ENCODE data around the gene RAMP3. TPM values are rescaled to one million over a fixed set of nuclear protein-coding genes. Genes with fewer than 3 reads are reported as not detected.

Gene RAMP3
- total RNA-seq, 2 experiments from 2014 or later = not detected

DNA sequence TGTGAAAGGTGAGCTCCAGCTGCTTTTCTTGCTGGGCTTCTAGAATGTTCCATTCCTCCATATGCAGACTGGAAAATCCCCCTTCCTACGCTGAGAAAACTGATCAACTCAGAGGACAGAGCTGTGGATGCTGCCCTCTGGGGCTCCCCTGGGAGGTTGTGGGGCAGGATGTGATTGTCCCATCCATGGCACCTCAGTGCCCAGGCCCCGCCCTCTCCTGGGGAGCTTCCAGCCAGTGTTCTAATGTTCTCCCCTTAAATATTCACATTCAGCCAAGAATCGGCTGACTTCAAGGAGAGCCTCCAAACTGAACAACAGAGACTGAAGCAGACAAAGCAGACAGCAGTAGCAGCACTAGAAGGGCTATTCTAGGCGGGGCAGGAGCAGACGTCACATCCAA lies 55.0 kb downstream of the RAMP3 start:
- H3K9me3 Mint-ChIP-seq = no peaks in the 10 kb centered on the region
- peaks cover 30% of the 10 kb centered on the region for H3K27me3 Mint-ChIP-seq
- H3K36me3 Mint-ChIP-seq = no peaks in the 10 kb centered on the region
- H3K4me3 Mint-ChIP-seq = no peak overlapping the region
- POLR2A ChIA-PET = no interaction called here
- intact Hi-C loops (cut with micrococcal nuclease) = no loop called here
- H3K27ac Mint-ChIP-seq = no peak overlapping the region
- CTCF ChIA-PET = no interaction called here
- DNase-seq = no peak
- H3K4me1 Mint-ChIP-seq (ENCODE audit: low read depth) = no peaks in the 10 kb centered on the region

GRCh38 chr7:45215601-45216062 lies 58.0 kb downstream of the RAMP3 start:
- intact Hi-C loops (cut with micrococcal nuclease) = no loop called here
- Mint-ChIP-seq H3K4me3 (no peak overlapping the region), H3K4me1 (ENCODE audit: low read depth) (no peaks in the 10 kb centered on the region), H3K27ac (no peak overlapping the region), H3K9me3 (no peaks in the 10 kb centered on the region), H3K27me3 (peaks cover 35% of the 10 kb centered on the region), H3K36me3 (no peaks in the 10 kb centered on the region)
- DNase-seq = no peak
- ChIA-PET CTCF (interaction anchor here (1.1 kb wide), 1 partner anchor 44 kb away, joined by 4 read pairs; no protein-coding TSS in a partner anchor), POLR2A (interaction anchor here (0.6 kb wide), 1 partner anchor 18 kb away, joined by 3 read pairs; no protein-coding TSS in a partner anchor)

GRCh38 chr7:45216181-45216580 lies 58.6 kb downstream of the RAMP3 start:
- no peak for DNase-seq
- Mint-ChIP-seq H3K27me3 (peaks cover 35% of the 10 kb centered on the region), H3K4me1 (ENCODE audit: low read depth) (no peaks in the 10 kb centered on the region), H3K36me3 (no peaks in the 10 kb centered on the region), H3K9me3 (no peaks in the 10 kb centered on the region), H3K27ac (no peak overlapping the region), H3K4me3 (no peak overlapping the region)
- ChIA-PET CTCF (no interaction called here), POLR2A (interaction anchor here (0.6 kb wide), 1 partner anchor 17 kb away, joined by 3 read pairs; no protein-coding TSS in a partner anchor)
- intact Hi-C loops (cut with micrococcal nuclease) = no loop called here

GRCh38 chr7:45216622-45217165 lies 59.1 kb downstream of the RAMP3 start:
- Mint-ChIP-seq H3K4me3 (no peak overlapping the region), H3K9me3 (no peaks in the 10 kb centered on the region), H3K36me3 (no peaks in the 10 kb centered on the region), H3K27me3 (peaks cover 35% of the 10 kb centered on the region), H3K4me1 (ENCODE audit: low read depth) (no peaks in the 10 kb centered on the region), H3K27ac (no peak overlapping the region)
- POLR2A ChIA-PET = no interaction called here
- intact Hi-C loops (cut with micrococcal nuclease) = no loop called here
- DNase-seq = no peak
- CTCF ChIA-PET = interaction anchor here (1.3 kb wide), 1 partner anchor 43 kb away, joined by 5 read pairs; no protein-coding TSS in a partner anchor

- ChIA-PET CTCF (interaction anchor here (1.3 kb wide), 1 partner anchor 43 kb away, joined by 5 read pairs; no protein-coding TSS in a partner anchor), POLR2A (no interaction called here)
- H3K4me3 Mint-ChIP-seq = no peak overlapping the region
- H3K9me3 Mint-ChIP-seq = no peaks in the 10 kb centered on the region
- no peaks in the 10 kb centered on the region for H3K4me1 Mint-ChIP-seq (ENCODE audit: low read depth)
- intact Hi-C loops (cut with micrococcal nuclease) = no loop called here
- no peak for DNase-seq
- H3K36me3 Mint-ChIP-seq = no peaks in the 10 kb centered on the region
- peaks cover 33% of the 10 kb centered on the region for H3K27me3 Mint-ChIP-seq
- H3K27ac Mint-ChIP-seq = no peak overlapping the region
Observed at GRCh38 chr7:45217358-45217757, 59.8 kb downstream of the RAMP3 start.

DNA sequence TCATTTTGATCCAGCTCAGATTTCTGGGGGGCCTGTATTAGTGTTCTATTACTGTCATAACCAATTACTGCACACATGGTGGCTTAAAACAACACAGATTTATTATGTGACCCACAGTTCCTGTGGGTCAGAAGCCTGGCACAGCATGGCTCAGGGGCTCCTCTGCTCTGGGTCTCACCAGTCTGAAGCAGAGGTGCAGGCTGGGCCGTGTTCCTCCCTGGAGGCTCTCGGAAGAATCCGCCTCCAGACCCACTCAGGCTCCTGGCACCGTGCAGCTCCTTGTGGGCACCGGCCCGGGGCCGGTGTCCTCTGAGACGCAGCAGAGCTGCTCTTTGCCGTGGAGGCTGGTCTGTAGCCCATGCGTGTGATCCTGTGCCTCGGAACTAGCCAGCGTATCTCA lies 61.5 kb downstream of the RAMP3 start:
- Mint-ChIP-seq H3K9me3 (no peaks in the 10 kb centered on the region), H3K27ac (no peak overlapping the region), H3K36me3 (no peaks in the 10 kb centered on the region), H3K4me1 (ENCODE audit: low read depth) (no peaks in the 10 kb centered on the region), H3K27me3 (peaks cover 29% of the 10 kb centered on the region), H3K4me3 (no peak overlapping the region)
- DNase-seq = no peak
- CTCF ChIA-PET = interaction anchor here (0.8 kb wide), 1 partner anchor 20 kb away, joined by 3 read pairs; no protein-coding TSS in a partner anchor
- intact Hi-C loops (cut with micrococcal nuclease) = no loop called here
- POLR2A ChIA-PET = no interaction called here

DNA sequence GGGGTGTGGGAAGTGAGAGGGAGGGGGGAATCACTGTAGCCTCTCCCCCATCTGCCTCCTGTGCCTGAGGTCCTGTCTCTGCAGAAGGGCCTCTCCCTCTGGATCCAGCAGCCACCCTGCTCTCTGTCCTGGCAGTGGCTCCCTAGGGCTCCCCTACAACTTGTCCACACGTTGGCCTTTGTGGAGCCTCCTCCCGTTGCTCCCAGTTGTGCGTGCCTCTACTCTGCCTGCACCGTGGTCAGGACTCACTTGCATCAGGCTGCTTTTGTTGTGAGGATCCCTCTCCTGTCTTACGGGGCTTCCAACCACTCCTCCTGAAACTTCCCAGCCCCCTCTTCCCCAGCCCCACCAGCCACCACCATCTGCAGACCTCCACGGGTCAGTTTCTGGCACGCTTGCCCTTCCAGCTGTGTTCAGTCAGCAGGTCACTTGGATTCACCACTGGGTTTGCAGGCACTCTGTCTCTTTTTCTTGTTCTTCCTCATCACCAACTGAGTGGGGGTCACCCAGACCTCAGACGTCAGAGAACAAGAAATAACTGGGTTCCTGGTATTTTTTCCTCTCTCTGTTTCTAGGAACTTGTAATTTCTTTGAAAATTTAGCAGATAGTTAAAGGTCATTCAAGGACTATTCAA lies 62.3 kb downstream of the RAMP3 start:
- H3K4me3 Mint-ChIP-seq = no peak overlapping the region
- H3K27ac Mint-ChIP-seq = no peak overlapping the region
- no peaks in the 10 kb centered on the region for H3K36me3 Mint-ChIP-seq
- no peaks in the 10 kb centered on the region for H3K9me3 Mint-ChIP-seq
- POLR2A ChIA-PET = no interaction called here
- H3K27me3 Mint-ChIP-seq = peaks cover 22% of the 10 kb centered on the region
- CTCF ChIA-PET = interaction anchor here (0.8 to 1.0 kb wide), 2 partner anchors 19 to 50 kb away, joined by 3 read pairs; no protein-coding TSS in a partner anchor
- H3K4me1 Mint-ChIP-seq (ENCODE audit: low read depth) = no peaks in the 10 kb centered on the region
- no peak for DNase-seq
- intact Hi-C loops (cut with micrococcal nuclease) = no loop called here

- Mint-ChIP-seq H3K4me1 (ENCODE audit: low read depth) (no peaks in the 10 kb centered on the region), H3K27me3 (peaks cover 19% of the 10 kb centered on the region), H3K27ac (no peak overlapping the region), H3K36me3 (no peaks in the 10 kb centered on the region), H3K4me3 (no peak overlapping the region), H3K9me3 (no peaks in the 10 kb centered on the region)
- no peak for DNase-seq
- ChIA-PET POLR2A (no interaction called here), CTCF (interaction anchor here (1.0 kb wide), 1 partner anchor 51 kb away, joined by 3 read pairs; no protein-coding TSS in a partner anchor)
- intact Hi-C loops (cut with micrococcal nuclease) = no loop called here
Observed at GRCh38 chr7:45220846-45221618, 63.4 kb downstream of the RAMP3 start.

GRCh38 chr7:45221896-45222604 lies 64.5 kb downstream of the RAMP3 start:
- H3K4me3 Mint-ChIP-seq = no peak overlapping the region
- H3K9me3 Mint-ChIP-seq = no peaks in the 10 kb centered on the region
- ChIA-PET POLR2A (no interaction called here), CTCF (no interaction called here)
- intact Hi-C loops (cut with micrococcal nuclease) = no loop called here
- no peaks in the 10 kb centered on the region for H3K4me1 Mint-ChIP-seq (ENCODE audit: low read depth)
- no peak for DNase-seq
- H3K36me3 Mint-ChIP-seq = no peaks in the 10 kb centered on the region
- H3K27ac Mint-ChIP-seq = no peak overlapping the region
- peaks cover 19% of the 10 kb centered on the region for H3K27me3 Mint-ChIP-seq

DNA sequence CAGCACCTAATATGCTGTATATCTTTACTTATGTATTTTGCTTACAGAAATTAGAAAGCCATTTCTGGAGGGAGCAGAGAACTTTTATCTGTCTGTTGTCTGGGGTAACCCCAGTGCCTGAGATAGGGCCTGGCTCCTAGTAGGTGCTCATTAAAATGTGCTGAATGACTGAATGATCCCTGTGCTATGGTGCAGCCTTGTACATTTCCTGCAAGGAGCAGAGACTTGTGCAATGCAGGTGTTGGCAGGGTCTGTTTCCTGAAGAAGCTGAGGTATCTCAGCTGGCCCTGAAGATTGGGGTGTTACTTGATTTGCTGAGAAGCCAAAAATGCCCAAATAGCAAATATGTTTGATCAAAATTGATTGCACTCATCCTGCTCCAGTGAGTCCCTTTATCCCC lies 65.5 kb downstream of the RAMP3 start:
- H3K27ac Mint-ChIP-seq = no peak overlapping the region
- no peak for DNase-seq
- no peaks in the 10 kb centered on the region for H3K9me3 Mint-ChIP-seq
- POLR2A ChIA-PET = no interaction called here
- no peak overlapping the region for H3K4me3 Mint-ChIP-seq
- intact Hi-C loops (cut with micrococcal nuclease) = no loop called here
- no peaks in the 10 kb centered on the region for H3K36me3 Mint-ChIP-seq
- H3K4me1 Mint-ChIP-seq (ENCODE audit: low read depth) = no peaks in the 10 kb centered on the region
- CTCF ChIA-PET = interaction anchor here (1.1 kb wide), 1 partner anchor 36 kb away, joined by 3 read pairs; no protein-coding TSS in a partner anchor
- peaks cover 19% of the 10 kb centered on the region for H3K27me3 Mint-ChIP-seq

DNA sequence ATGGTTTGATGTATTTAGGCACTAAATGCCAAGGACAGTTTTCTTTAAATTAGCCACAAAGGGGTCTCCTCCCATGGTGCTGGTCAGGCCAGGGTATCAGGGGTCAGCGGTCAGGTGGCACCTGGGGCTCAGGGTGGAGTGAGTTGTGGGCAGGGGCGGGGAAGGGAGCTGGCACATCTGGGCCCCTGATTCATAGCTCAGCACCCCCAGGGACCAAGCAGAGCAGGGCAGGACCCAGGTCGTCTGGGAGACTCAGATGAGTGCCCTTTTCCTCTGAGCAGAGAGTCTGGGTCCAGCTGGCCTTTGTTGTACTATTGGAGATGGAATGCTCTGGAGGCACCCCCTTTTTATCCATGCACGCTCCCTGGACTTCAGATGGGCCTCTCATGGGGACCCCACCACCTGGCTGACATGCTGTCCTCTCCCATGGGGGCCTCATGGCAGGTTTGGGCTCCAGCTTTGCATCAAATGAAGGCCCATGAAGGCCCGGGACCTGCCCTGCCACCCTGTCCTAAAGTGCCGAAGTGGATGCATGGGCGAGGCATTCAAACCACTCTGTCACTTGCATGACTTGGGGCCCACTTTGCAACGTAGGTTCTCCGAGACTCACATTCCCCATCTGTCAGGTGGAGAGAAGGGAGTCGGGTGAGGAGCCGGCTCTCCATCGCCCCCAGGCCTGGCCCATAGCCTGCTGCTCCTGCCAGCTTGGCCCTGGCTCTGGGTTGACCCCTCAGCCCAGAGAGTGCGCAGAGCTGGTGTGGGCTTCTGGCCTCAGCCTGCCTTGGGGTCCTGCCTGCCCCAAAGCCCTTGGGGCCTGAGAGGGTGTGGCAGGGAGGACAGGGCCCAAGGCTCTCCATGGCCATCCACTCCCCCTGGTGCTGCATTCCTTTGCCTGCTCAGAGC lies 66.4 kb downstream of the RAMP3 start:
- DNase-seq = no peak
- H3K9me3 Mint-ChIP-seq = no peaks in the 10 kb centered on the region
- no peak overlapping the region for H3K4me3 Mint-ChIP-seq
- H3K27me3 Mint-ChIP-seq = peaks cover 23% of the 10 kb centered on the region
- ChIA-PET POLR2A (no interaction called here), CTCF (interaction anchor here (1.1 kb wide), 1 partner anchor 35 kb away, joined by 3 read pairs; no protein-coding TSS in a partner anchor)
- H3K36me3 Mint-ChIP-seq = no peaks in the 10 kb centered on the region
- no peak overlapping the region for H3K27ac Mint-ChIP-seq
- intact Hi-C loops (cut with micrococcal nuclease) = no loop called here
- no peaks in the 10 kb centered on the region for H3K4me1 Mint-ChIP-seq (ENCODE audit: low read depth)

Measured in activated CD4-positive, alpha-beta memory T cell treated with anti-CD3 and anti-CD28 coated beads for 36 hours (primary cell).